Sigmoid colon (tissue), 4 donors: ENCODE results near the gene RBX1.

Source experiments
- CTCF ChIP-seq, 4 experiments: fragments of 450-650 bp in 3 of 4; fragments of 200-600 bp in 1 of 4; IDR thresholded peaks; one replicate each; pipeline ENCODE4 v1.5.1; 2016 to 2019; ENCODE audit warnings: antibody characterized with exemption in 4 of 4, mild to moderate bottlenecking in 3 of 4, moderate library complexity in 2 of 4
- EP300 ChIP-seq, 4 donors: sonication (generic); formaldehyde crosslinking; IDR thresholded peaks; one replicate each; pipeline ENCODE4 v1.6.1; 2017; ENCODE audit warnings: antibody characterized with exemption in 4 of 4
- POLR2A ChIP-seq, 2 donors: fragments of 450-650 bp; IDR thresholded peaks; one replicate each; pipeline ENCODE4 v1.6.1; 2016; ENCODE audit warnings: antibody characterized with exemption in 2 of 2, mild to moderate bottlenecking in 2 of 2, moderate library complexity in 2 of 2

DNA sequence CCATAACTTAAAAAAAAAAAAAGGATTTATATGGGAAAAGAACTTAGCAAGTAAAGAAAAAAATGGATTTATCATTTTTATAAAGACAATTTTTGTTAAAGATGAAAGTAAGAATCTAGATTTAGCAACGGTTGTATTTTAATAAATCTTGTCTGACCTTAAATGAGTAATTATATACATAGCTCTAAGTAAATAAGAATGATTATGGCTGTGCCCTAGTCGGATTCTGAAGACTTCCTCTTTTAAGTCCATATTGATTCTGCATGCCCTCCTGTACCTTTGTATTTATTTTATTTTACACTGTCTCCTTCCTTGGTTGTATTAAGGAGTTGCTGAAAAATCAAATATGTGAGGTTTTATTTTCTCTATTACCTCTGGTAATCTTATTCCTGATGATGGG, 7.1 kb downstream of the RBX1 start:
- TF ChIP-seq CTCF (IDR thresholded peaks at IDR 0.05) (no peak), POLR2A (IDR thresholded peaks at IDR 0.05) (no peak), EP300 (IDR thresholded peaks at IDR 0.05) (no peak)
